RWPE1 (cell line): Measurements from ENCODE around the gene HRH2.

Experiments
- CTCF ChIA-PET: fragments of 350-600 bp; sonication (Branson Sonifier 250); formaldehyde crosslinking; extraction: SDS; loops from one replicate; lab custom pipeline; 2021; lab: Yijun Ruan, JAX
- POLR2A ChIA-PET: fragments of 400-600 bp; formaldehyde crosslinking; extraction: SDS; loops from one replicate; lab custom pipeline; 2020; ENCODE audit warnings: antibody characterized with exemption; ENCODE audit not compliant: low non-redundant PET; lab: Yijun Ruan, JAX
- DNase-seq: peaks from one replicate; pipeline ENCODE4 v3.0.0; 2012; ENCODE audit warnings: low spot score
- H3K27ac ChIP-seq: fragments of 450-650 bp; 2 replicates; pipeline ENCODE4 v1.5.1; 2017
- TF ChIP-seq, protein P1 (sequence below): fragments of 450-650 bp; conservative IDR thresholded peaks from 2 replicates; pipeline ENCODE4 v1.5.1; 2017; ENCODE audit warnings: low read depth, mild to moderate bottlenecking

HRH2 gene

GRCh38 chr5:175709276-175709781, 51.5 kb downstream of the HRH2 start:
- H3K27ac ChIP-seq, result no peak overlapping the region
- DNase-seq, result no peak
- TF ChIP-seq, protein P1, sequence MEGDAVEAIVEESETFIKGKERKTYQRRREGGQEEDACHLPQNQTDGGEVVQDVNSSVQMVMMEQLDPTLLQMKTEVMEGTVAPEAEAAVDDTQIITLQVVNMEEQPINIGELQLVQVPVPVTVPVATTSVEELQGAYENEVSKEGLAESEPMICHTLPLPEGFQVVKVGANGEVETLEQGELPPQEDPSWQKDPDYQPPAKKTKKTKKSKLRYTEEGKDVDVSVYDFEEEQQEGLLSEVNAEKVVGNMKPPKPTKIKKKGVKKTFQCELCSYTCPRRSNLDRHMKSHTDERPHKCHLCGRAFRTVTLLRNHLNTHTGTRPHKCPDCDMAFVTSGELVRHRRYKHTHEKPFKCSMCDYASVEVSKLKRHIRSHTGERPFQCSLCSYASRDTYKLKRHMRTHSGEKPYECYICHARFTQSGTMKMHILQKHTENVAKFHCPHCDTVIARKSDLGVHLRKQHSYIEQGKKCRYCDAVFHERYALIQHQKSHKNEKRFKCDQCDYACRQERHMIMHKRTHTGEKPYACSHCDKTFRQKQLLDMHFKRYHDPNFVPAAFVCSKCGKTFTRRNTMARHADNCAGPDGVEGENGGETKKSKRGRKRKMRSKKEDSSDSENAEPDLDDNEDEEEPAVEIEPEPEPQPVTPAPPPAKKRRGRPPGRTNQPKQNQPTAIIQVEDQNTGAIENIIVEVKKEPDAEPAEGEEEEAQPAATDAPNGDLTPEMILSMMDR, result no peak
- CTCF ChIA-PET, result interaction anchor here (0.6 kb wide), 1 partner anchor 103 kb away, joined by 3 read pairs; no protein-coding TSS in a partner anchor
- POLR2A ChIA-PET, result no interaction called here

GRCh38 chr5:175710326-175710725, 52.5 kb downstream of the HRH2 start:
- TF ChIP-seq, protein P1, result no peak
- CTCF ChIA-PET, result interaction anchor here (0.6 kb wide), 1 partner anchor 104 kb away, joined by 3 read pairs; no protein-coding TSS in a partner anchor
- POLR2A ChIA-PET, result no interaction called here
- no peak overlapping the region for H3K27ac ChIP-seq
- no peak for DNase-seq

GRCh38 chr5:175711031-175711430, 53.2 kb downstream of the HRH2 start:
- TF ChIP-seq, protein P1, result no peak
- H3K27ac ChIP-seq, result no peak overlapping the region
- POLR2A ChIA-PET, result no interaction called here
- CTCF ChIA-PET, result interaction anchor here (1.1 to 1.4 kb wide), 2 partner anchors 19 to 177 kb away, joined by 3 to 4 read pairs; no protein-coding TSS in a partner anchor
- DNase-seq, result no peak

- DNase-seq, result no peak
- ChIA-PET CTCF (interaction anchor here (1.1 to 1.4 kb wide), 2 partner anchors 18 to 178 kb away, joined by 3 to 4 read pairs; no protein-coding TSS in a partner anchor), POLR2A (no interaction called here)
- TF ChIP-seq, protein P1, result no peak
- no peak overlapping the region for H3K27ac ChIP-seq
Measured at GRCh38 chr5:175711472-175712312, 53.8 kb downstream of the HRH2 start.

- TF ChIP-seq, protein P1, result no peak
- POLR2A ChIA-PET, result no interaction called here
- CTCF ChIA-PET, result interaction anchor here (1.4 kb wide), 1 partner anchor 18 kb away, joined by 4 read pairs; no protein-coding TSS in a partner anchor
- DNase-seq, result no peak
- H3K27ac ChIP-seq, result no peak overlapping the region
Measured at GRCh38 chr5:175712313-175712680, 54.4 kb downstream of the HRH2 start.

DNA sequence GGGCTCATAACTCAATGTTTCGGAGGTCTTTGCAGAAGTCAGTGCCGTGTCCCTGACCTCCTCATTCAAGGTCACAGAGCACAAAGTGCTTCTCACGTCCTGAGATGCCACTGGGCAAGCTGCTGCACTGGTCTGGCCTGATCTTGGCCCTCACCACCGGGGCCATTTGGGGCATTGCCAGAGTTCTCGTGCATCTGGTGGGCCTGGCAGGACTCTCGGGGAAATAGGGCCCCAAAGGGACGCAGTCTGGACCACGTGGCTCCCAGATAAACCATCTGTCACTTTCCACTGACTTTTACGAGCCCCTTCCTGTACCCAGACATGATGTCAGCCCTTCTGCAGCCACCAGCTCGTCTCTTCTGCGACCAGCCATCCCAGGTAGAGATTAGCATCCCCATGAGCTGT, 54.8 kb downstream of the HRH2 start:
- CTCF ChIA-PET, result interaction anchor here (0.7 kb wide), 1 partner anchor 248 kb away, joined by 4 read pairs; no protein-coding TSS in a partner anchor

More for the DNA sequence above, 54.8 kb downstream of the HRH2 start:
- H3K27ac ChIP-seq, result no peak overlapping the region
- TF ChIP-seq, protein P1, result no peak
- POLR2A ChIA-PET, result no interaction called here
- DNase-seq, result no peak
